ENCODE results near the gene DPP8. TPM values are rescaled to one million over a fixed set of nuclear protein-coding genes. Genes with fewer than 3 reads are reported as not detected.

DPP8 gene
- total and polyA plus RNA-seq, 2 donors: 12.5 to 21.8 TPM

DNA sequence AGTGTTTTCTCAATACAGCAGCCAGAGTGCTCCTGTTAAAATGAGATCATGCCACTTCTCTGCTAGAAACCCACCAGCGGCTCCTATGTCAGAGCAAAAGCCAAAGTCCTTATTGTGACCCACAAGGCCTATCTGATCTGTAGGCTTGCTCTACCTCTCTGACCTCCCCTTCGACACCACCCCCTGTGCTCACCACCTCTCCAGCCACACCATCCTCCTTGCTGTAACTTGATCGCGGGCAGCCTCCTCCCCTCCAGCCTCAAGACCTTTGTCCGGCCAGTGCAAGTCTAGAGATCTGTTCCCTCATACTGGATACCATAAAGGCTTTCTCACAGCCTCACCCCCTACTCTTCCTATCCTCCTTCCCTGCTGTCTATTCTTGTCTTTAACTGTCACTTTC is 92.8 kb downstream of the DPP8 start:
- Histone ChIP-seq H3K9me3 (ENCODE audit: control insufficient read depth in 2 of 2, insufficient read depth in 1 of 2, low read length in 1 of 2) (no peaks in the 10 kb centered on the region), H3K4me1 (ENCODE audit: control insufficient read depth in 2 of 2, insufficient read depth in 2 of 2, low read length in 2 of 2) (peaks cover 0 to 12% of the 10 kb centered on the region in 2 donors), H3K36me3 (ENCODE audit: control insufficient read depth in 2 of 2, insufficient read depth in 2 of 2, low read length in 1 of 2) (no peaks in the 10 kb centered on the region), H3K4me3 (ENCODE audit: low read length in 2 of 2) (no peak overlapping the region), H3K27ac (ENCODE audit: low read depth in 1 of 2, low read length in 1 of 2) (no peak overlapping the region), H3K27me3 (ENCODE audit: control insufficient read depth in 2 of 2, insufficient read depth in 1 of 2, low read length in 1 of 2) (peaks cover 42 to 66% of the 10 kb centered on the region in 2 donors)
- 90% methylated on average over 5 of the region's 5 CpGs for WGBS
- DNase-seq (ENCODE audit: low read depth in 6 of 9, low spot score in 9 of 9): no peak

DNA sequence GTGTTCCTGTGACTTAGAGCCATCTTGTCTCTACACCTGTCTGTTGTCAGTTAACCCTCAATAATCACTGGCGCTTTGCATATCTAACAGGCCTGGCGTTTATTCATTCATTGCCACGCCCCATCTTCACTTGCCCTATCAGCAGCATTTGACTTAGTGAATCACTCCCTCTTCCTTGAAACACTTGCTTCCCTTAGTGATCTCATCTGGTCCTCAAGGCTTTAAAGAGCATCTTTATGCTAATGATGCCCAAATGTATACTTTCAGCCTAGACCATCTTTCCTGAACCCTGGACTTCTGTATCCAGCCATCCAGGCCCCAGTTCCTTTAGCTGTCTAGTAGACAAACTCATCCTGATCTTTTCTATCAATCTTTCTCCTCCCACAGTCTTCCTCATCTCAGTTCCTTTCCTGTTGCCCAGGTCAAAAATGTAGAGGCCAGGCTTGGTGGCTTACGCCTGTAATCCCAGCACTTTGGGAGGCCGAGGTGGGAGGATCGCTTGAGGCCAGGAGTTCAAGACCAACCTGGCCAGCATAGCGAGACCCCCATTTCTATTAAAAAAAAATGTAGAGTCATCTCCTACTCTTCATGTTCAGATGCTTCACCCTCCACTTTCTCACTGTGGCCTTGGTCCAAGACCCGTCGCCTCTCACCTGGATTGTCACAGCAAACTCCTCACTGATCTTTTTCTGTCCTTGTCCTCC is 93.4 kb downstream of the DPP8 start:
- WGBS: 92% methylated on average over 9 of the region's 9 CpGs
- H3K27me3 ChIP-seq (ENCODE audit: control insufficient read depth in 2 of 2, insufficient read depth in 1 of 2, low read length in 1 of 2): peaks cover 42 to 71% of the 10 kb centered on the region in 2 donors
- no peaks in the 10 kb centered on the region for H3K36me3 ChIP-seq (ENCODE audit: control insufficient read depth in 2 of 2, insufficient read depth in 2 of 2, low read length in 1 of 2)
- no peaks in the 10 kb centered on the region for H3K9me3 ChIP-seq (ENCODE audit: control insufficient read depth in 2 of 2, insufficient read depth in 1 of 2, low read length in 1 of 2)
- no peak overlapping the region for H3K27ac ChIP-seq (ENCODE audit: low read depth in 1 of 2, low read length in 1 of 2)
- H3K4me3 ChIP-seq (ENCODE audit: low read length in 2 of 2): no peak overlapping the region
- H3K4me1 ChIP-seq (ENCODE audit: control insufficient read depth in 2 of 2, insufficient read depth in 2 of 2, low read length in 2 of 2): peaks cover 0 to 12% of the 10 kb centered on the region in 2 donors
- no peak for DNase-seq (ENCODE audit: low read depth in 6 of 9, low spot score in 9 of 9)

DNA sequence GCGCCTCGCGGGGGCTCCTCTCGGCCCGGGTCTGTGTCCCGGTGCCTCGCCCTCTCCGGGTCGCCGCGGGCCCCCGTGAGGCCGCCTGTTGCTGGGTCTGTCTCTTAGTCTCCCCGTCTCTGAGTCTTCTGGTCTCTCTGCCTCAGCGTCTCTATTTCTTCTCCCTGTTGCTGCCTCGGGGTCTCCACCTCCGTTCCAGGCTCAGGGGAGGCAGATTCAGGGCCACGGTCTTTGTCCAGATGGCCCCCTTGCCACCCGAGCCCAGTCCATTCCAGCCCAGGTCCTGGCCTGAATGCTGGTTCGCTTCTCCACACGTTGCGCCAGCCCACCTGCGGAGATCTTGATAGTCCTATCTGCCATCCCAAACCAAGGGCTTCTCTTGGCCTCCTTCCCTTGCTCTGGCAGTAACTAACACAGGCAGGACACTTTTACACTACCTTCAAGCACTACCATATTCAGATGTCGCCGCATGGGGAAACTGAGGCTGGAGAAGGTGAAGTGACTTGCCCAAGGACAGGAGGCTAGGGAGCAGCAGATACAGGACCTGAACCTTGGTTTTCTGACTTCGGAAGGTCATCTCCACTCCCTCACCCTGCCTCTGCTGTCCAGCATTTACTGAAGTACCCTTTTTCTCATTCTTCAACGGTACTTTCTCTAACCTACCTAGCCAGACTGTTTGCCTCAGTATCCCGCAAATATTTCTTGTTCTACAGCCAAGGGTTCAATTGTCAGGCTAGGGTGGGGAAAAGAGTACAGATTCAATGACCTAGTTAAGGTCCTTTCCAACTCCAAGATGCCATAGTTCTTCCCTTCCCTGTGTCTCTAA is 94.1 kb downstream of the DPP8 start:
- Histone ChIP-seq H3K36me3 (ENCODE audit: control insufficient read depth in 2 of 2, insufficient read depth in 2 of 2, low read length in 1 of 2) (no peaks in the 10 kb centered on the region), H3K9me3 (ENCODE audit: control insufficient read depth in 2 of 2, insufficient read depth in 1 of 2, low read length in 1 of 2) (no peaks in the 10 kb centered on the region), H3K4me1 (ENCODE audit: control insufficient read depth in 2 of 2, insufficient read depth in 2 of 2, low read length in 2 of 2) (peaks cover 0 to 12% of the 10 kb centered on the region in 2 donors), H3K27me3 (ENCODE audit: control insufficient read depth in 2 of 2, insufficient read depth in 1 of 2, low read length in 1 of 2) (peaks cover 42 to 79% of the 10 kb centered on the region in 2 donors), H3K4me3 (ENCODE audit: low read length in 2 of 2) (peak overlapping the region in 1 of 2 donors; percentile 36), H3K27ac (ENCODE audit: low read depth in 1 of 2, low read length in 1 of 2) (no peak overlapping the region)
- WGBS: 31% methylated on average over 28 of the region's 28 CpGs
- DNase-seq (ENCODE audit: low read depth in 6 of 9, low spot score in 9 of 9): no peak

DNA sequence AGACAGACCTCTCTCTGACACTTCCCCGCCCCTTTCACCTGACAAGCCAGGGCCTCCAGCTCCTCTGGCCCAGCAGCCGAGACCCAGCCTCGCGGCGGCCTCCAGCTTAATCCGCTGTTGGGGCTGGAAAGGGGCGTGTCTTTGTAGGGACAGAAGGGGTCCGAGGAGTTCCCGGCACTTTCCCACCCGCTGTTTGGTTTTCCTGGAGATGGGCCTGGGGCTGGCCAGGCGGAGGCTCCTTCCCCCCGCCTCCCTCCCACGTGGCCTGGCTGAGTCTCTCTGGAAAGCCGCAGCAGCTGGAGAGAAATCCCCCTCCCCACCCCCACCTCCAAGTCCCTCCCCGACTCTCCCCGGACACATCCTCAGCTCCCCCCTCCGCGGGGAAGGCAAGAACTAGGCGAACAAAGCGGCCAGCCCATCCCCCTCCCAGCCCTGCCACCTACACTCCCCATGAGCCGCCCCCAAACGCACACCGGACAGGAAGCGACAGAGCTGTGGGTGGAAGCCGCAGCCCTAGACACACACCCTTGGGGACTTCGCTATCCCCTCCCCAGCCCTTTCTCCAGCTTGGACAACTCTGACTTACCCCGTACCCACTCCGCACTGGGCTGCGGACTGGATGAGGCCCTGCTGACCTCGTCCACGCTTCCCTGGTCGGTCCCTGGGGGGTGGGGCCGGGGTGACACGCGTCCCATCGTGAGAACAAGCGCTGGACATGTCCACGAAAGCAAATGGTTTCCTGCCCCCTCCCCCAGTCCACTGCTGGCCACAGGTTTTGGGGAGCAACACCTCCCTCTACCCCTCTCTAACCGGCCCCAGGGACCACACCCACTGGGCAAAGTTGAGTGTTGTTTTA is 95.9 kb downstream of the DPP8 start:
- peak overlapping the region; percentile 23 to 27 for H3K4me3 ChIP-seq (ENCODE audit: low read length in 2 of 2)
- no peaks in the 10 kb centered on the region for H3K9me3 ChIP-seq (ENCODE audit: control insufficient read depth in 2 of 2, insufficient read depth in 1 of 2, low read length in 1 of 2)
- peak in 2 of 9 donors; percentile 21 to 31 for DNase-seq (ENCODE audit: low read depth in 6 of 9, low spot score in 9 of 9)
- peaks cover 0 to 12% of the 10 kb centered on the region in 2 donors for H3K4me1 ChIP-seq (ENCODE audit: control insufficient read depth in 2 of 2, insufficient read depth in 2 of 2, low read length in 2 of 2)
- H3K27ac ChIP-seq (ENCODE audit: low read depth in 1 of 2, low read length in 1 of 2): peak overlapping the region in 1 of 2 donors; percentile 32
- no peaks in the 10 kb centered on the region for H3K36me3 ChIP-seq (ENCODE audit: control insufficient read depth in 2 of 2, insufficient read depth in 2 of 2, low read length in 1 of 2)
- peaks cover 44 to 94% of the 10 kb centered on the region in 2 donors for H3K27me3 ChIP-seq (ENCODE audit: control insufficient read depth in 2 of 2, insufficient read depth in 1 of 2, low read length in 1 of 2)
- 2% methylated on average over 39 of the region's 39 CpGs for WGBS

DNA sequence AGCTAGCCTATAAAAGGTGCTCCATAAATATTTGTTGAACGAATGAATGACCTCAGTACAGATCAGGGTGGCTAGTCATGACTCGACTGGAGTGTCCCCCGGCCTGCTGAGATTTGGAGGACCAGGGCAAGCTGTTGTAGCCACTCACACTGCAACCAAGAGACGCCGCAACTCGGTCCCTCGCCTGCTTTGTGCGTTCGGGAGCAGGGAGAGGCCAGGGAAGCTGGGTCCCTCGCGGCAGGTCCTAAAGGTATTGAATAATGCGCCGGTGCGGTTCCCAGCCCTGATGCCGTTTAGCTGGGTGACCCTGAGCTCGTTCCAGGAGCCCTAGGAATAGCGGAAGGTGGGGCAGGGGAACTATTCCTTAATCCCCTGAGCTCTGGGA is 96.5 kb downstream of the DPP8 start:
- Histone ChIP-seq H3K4me3 (ENCODE audit: low read length in 2 of 2) (no peak overlapping the region), H3K27ac (ENCODE audit: low read depth in 1 of 2, low read length in 1 of 2) (peak overlapping the region in 1 of 2 donors; percentile 32), H3K9me3 (ENCODE audit: control insufficient read depth in 2 of 2, insufficient read depth in 1 of 2, low read length in 1 of 2) (no peaks in the 10 kb centered on the region), H3K27me3 (ENCODE audit: control insufficient read depth in 2 of 2, insufficient read depth in 1 of 2, low read length in 1 of 2) (peaks cover 44 to 93% of the 10 kb centered on the region in 2 donors), H3K4me1 (ENCODE audit: control insufficient read depth in 2 of 2, insufficient read depth in 2 of 2, low read length in 2 of 2) (peaks cover 0 to 12% of the 10 kb centered on the region in 2 donors), H3K36me3 (ENCODE audit: control insufficient read depth in 2 of 2, insufficient read depth in 2 of 2, low read length in 1 of 2) (no peaks in the 10 kb centered on the region)
- WGBS: 32% methylated on average over 17 of the region's 17 CpGs
- DNase-seq (ENCODE audit: low read depth in 6 of 9, low spot score in 9 of 9): no peak

DNA sequence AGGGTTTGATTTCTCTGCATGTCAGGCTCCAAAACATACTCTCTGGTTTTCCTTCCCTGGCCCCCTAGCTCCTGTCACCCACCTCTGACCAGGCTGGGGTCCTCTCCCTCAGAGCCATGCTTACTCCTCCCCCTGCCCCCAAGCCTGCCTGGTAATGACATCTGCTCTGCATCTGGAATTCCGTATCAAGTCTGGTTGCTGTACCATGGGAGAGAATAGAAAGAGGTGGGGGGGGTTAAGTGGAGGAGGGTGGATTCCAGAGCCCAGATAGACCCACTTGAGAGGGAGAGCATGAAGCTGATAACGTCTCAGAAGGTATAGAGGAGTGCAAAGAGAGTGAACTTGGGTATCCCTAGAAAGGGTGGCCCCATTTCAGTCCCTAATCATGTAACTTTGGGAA is 98.9 kb downstream of the DPP8 start:
- no peak overlapping the region for H3K4me3 ChIP-seq (ENCODE audit: low read length in 2 of 2)
- no peaks in the 10 kb centered on the region for H3K36me3 ChIP-seq (ENCODE audit: control insufficient read depth in 2 of 2, insufficient read depth in 2 of 2, low read length in 1 of 2)
- H3K9me3 ChIP-seq (ENCODE audit: control insufficient read depth in 2 of 2, insufficient read depth in 1 of 2, low read length in 1 of 2): no peaks in the 10 kb centered on the region
- peaks cover 37 to 87% of the 10 kb centered on the region in 2 donors for H3K27me3 ChIP-seq (ENCODE audit: control insufficient read depth in 2 of 2, insufficient read depth in 1 of 2, low read length in 1 of 2)
- WGBS: 91% methylated on average over 2 of the region's 2 CpGs
- no peak overlapping the region for H3K27ac ChIP-seq (ENCODE audit: low read depth in 1 of 2, low read length in 1 of 2)
- DNase-seq (ENCODE audit: low read depth in 6 of 9, low spot score in 9 of 9): no peak
- peaks cover 0 to 16% of the 10 kb centered on the region in 2 donors for H3K4me1 ChIP-seq (ENCODE audit: control insufficient read depth in 2 of 2, insufficient read depth in 2 of 2, low read length in 2 of 2)

DNA sequence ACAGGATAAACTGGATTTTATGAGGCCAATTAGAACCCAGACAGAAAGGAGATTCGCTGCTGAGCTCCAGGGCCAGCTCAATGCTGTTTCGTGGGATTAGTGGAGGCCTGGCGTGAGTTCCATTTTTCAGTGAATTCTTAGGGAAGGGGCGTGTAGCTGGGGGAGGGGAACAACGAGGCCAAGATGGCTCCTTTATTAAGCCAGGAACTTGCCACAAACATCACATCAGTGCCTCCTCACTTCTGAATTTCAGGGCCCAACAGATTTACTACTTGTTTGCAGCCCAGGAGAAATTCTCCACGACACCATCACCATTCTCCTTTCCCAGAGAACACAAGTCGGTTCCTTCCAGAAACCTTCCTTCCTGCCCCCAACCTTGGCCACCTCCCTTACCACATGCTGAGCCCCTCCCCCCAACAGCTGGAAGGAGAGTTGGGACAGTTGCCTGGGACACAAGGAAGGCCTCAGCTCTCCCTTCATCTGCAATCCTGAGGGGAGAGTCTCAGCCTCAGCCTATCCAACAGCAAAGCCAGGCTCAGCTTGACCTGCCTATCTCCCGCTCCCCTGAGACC is 100.6 kb downstream of the DPP8 start:
- Histone ChIP-seq H3K27ac (ENCODE audit: low read depth in 1 of 2, low read length in 1 of 2) (no peak overlapping the region), H3K4me3 (ENCODE audit: low read length in 2 of 2) (no peak overlapping the region), H3K4me1 (ENCODE audit: control insufficient read depth in 2 of 2, insufficient read depth in 2 of 2, low read length in 2 of 2) (peaks cover 0 to 11% of the 10 kb centered on the region in 2 donors), H3K9me3 (ENCODE audit: control insufficient read depth in 2 of 2, insufficient read depth in 1 of 2, low read length in 1 of 2) (no peaks in the 10 kb centered on the region), H3K36me3 (ENCODE audit: control insufficient read depth in 2 of 2, insufficient read depth in 2 of 2, low read length in 1 of 2) (no peaks in the 10 kb centered on the region), H3K27me3 (ENCODE audit: control insufficient read depth in 2 of 2, insufficient read depth in 1 of 2, low read length in 1 of 2) (peaks cover 22 to 75% of the 10 kb centered on the region in 2 donors)
- no peak for DNase-seq (ENCODE audit: low read depth in 6 of 9, low spot score in 9 of 9)
- WGBS: 85% methylated on average over 8 of the region's 8 CpGs

DNA sequence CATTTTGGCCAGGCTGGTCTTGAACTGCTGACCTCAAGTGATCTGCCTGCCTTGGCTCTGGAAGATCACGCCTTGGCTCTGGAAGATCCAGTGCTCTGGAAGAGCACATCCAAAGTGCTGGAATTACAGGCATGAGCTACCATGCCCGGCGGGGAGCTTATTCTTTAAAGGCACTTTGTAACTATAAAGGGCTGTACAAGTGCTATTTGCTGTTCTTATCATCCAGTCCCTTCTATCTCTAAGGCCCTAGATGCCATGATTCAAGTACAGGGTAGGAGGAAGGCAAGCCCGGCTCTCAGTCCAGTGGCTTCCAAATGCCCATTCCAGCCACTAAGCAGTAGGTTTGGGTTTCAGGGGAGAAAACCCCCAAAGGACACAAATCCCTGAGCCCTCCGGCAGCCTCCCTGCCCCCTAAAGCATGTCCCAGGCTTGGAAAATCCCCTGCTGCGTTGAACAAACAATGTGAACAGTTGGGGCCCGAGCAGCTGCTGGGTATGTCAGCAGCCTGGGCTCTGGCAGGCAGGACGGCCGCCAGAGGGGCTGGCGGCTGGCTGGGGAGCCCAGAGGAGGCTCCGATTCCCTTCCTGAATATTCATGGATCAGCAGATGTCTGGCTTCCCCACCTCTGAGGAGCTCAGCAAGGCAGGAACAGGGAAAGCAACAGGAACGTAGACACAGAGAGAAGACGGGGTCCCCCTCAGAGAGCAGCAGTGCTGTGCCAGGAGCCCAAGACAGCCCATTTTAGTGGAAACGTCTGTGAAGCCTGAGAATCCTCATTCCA is 102.5 kb downstream of the DPP8 start:
- Histone ChIP-seq H3K4me3 (ENCODE audit: low read length in 2 of 2) (no peak overlapping the region), H3K27ac (ENCODE audit: low read depth in 1 of 2, low read length in 1 of 2) (peak overlapping the region in 1 of 2 donors; percentile 65), H3K9me3 (ENCODE audit: control insufficient read depth in 2 of 2, insufficient read depth in 1 of 2, low read length in 1 of 2) (no peaks in the 10 kb centered on the region), H3K36me3 (ENCODE audit: control insufficient read depth in 2 of 2, insufficient read depth in 2 of 2, low read length in 1 of 2) (no peaks in the 10 kb centered on the region), H3K27me3 (ENCODE audit: control insufficient read depth in 2 of 2, insufficient read depth in 1 of 2, low read length in 1 of 2) (peaks cover 3 to 65% of the 10 kb centered on the region in 2 donors), H3K4me1 (ENCODE audit: control insufficient read depth in 2 of 2, insufficient read depth in 2 of 2, low read length in 2 of 2) (peaks cover 0 to 4% of the 10 kb centered on the region in 2 donors)
- DNase-seq (ENCODE audit: low read depth in 6 of 9, low spot score in 9 of 9): no peak
- WGBS: 86% methylated on average over 14 of the region's 14 CpGs
